HFFc6 (cell line): Measurements from ENCODE around the gene MAGEA6. TPM values are rescaled to one million over a fixed set of nuclear protein-coding genes. Genes with fewer than 3 reads are reported as not detected.
"Not testable (repeated sequence)": the region's sequence is repeated elsewhere in the genome, so short reads cannot be mapped to it uniquely, and the experiment has no call there.

Experiments used
- DNase-seq: peaks from one replicate; pipeline ENCODE4 v3.0.0-alpha.2; 2018
- H3K27ac Mint-ChIP-seq: 2 replicates; pipeline ENCODE4 v1.8.0; 2020; ENCODE audit warnings: mild to moderate bottlenecking, mixed read lengths
- H3K27me3 Mint-ChIP-seq: 2 replicates; pipeline ENCODE4 v1.8.0; 2021; ENCODE audit warnings: mild to moderate bottlenecking, moderate library complexity, mixed read lengths; ENCODE audit not compliant: insufficient read depth
- H3K36me3 Mint-ChIP-seq: 2 replicates; pipeline ENCODE4 v1.8.0; 2021; ENCODE audit warnings: low read depth, mixed read lengths
- H3K4me1 Mint-ChIP-seq: 2 replicates; pipeline ENCODE4 v1.8.0; 2020; ENCODE audit warnings: low read depth, mixed read lengths
- H3K4me3 Mint-ChIP-seq: 2 replicates; pipeline ENCODE4 v1.8.0; 2020; ENCODE audit warnings: mild to moderate bottlenecking, moderate library complexity, mixed read lengths
- H3K9me3 Mint-ChIP-seq: 2 replicates; pipeline ENCODE4 v1.8.0; 2020; ENCODE audit warnings: mild to moderate bottlenecking, mixed read lengths
- total RNA-seq, 6 experiments: library from RNA; stranded (reverse); fragmentation: NEBNext Ultra II Directional; extraction: Animal tissue kit (Norgen Biotek cat#: 25700); gene quantifications; 2 replicates in 1 of 6; 3 replicates in 5 of 6; pipeline ENCODE4 v1.2.3, GENCODE V29; 2021
- TF ChIP-seq, protein P1 (sequence below): fragments of 200-600 bp; sonication (generic); IDR thresholded peaks from 2 replicates; pipeline ENCODE4 v1.5.0; 2021; ENCODE audit warnings: antibody characterized with exemption, mild to moderate bottlenecking

The MAGEA6 gene
- total RNA-seq, 6 experiments from 2014 or later = 0.12 to 0.18 TPM; not detected in 4

DNA sequence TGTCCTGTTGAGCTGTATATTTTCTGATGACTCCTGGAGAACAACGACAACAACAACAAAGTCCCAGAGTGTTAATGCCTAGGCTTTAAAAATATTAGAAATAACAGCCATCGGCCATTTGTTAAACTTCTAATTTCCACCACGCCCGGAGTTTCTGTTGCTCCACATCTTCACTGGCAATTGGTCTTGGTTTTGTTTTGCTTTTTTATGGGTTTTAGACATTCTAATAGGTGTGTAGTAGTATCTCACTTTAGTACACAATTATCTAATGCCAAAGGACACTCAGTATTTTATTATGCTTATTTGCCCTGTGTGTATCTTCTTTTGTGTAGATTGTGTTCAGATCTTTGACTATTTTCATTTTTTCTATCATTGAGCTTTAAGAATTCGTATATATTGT, 30.9 kb downstream of the MAGEA6 start:
- no peak for DNase-seq
- Mint-ChIP-seq H3K9me3 (no peaks in the 10 kb centered on the region), H3K4me3 (no peak overlapping the region), H3K27ac (no peak overlapping the region), H3K27me3 (peaks cover 2% of the 10 kb centered on the region), H3K4me1 (no peaks in the 10 kb centered on the region), H3K36me3 (no peaks in the 10 kb centered on the region)
- TF ChIP-seq, protein P1, sequence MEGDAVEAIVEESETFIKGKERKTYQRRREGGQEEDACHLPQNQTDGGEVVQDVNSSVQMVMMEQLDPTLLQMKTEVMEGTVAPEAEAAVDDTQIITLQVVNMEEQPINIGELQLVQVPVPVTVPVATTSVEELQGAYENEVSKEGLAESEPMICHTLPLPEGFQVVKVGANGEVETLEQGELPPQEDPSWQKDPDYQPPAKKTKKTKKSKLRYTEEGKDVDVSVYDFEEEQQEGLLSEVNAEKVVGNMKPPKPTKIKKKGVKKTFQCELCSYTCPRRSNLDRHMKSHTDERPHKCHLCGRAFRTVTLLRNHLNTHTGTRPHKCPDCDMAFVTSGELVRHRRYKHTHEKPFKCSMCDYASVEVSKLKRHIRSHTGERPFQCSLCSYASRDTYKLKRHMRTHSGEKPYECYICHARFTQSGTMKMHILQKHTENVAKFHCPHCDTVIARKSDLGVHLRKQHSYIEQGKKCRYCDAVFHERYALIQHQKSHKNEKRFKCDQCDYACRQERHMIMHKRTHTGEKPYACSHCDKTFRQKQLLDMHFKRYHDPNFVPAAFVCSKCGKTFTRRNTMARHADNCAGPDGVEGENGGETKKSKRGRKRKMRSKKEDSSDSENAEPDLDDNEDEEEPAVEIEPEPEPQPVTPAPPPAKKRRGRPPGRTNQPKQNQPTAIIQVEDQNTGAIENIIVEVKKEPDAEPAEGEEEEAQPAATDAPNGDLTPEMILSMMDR = no peak

GRCh38 chrX:152736528-152736927, 33.0 kb downstream of the MAGEA6 start:
- H3K27ac Mint-ChIP-seq, DNase-seq, H3K36me3 Mint-ChIP-seq, H3K27me3 Mint-ChIP-seq, H3K9me3 Mint-ChIP-seq, H3K4me1 Mint-ChIP-seq, H3K4me3 Mint-ChIP-seq: not testable (repeated sequence)

DNA sequence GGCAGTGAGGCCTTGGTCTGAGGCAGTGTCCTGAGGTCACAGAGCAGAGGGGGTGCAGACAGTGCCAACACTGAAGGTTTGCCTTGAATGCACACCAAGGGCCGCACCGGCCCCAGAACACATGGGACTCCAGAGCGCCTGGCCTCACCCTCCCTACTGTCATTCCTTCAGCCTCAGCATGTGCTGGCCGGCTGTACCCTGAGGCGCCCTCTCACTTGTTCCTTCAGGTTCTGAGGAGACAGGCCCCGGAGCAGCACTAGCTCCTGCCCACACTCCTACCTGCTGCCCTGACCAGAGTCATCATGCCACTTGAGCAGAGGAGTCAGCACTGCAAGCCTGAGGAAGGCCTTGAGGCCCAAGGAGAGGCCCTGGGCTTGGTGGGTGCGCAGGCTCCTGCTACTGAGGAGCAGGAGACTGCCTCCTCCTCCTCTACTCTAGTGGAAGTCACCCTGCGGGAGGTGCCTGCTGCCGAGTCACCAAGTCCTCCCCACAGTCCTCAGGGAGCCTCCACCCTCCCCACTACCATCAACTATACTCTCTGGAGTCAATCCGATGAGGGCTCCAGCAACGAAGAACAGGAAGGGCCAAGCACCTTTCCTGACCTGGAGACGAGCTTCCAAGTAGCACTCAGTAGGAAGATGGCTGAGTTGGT, 33.5 kb downstream of the MAGEA6 start:
- H3K27me3 Mint-ChIP-seq = no peaks in the 10 kb centered on the region; the same call in 1 of the 2 replicates
- H3K4me1 Mint-ChIP-seq = no peaks in the 10 kb centered on the region
- no peak for DNase-seq
- H3K27ac Mint-ChIP-seq = no peak overlapping the region
- TF ChIP-seq, protein P1 = no peak
- no peaks in the 10 kb centered on the region for H3K9me3 Mint-ChIP-seq
- no peak overlapping the region for H3K4me3 Mint-ChIP-seq
- no peaks in the 10 kb centered on the region for H3K36me3 Mint-ChIP-seq

DNA sequence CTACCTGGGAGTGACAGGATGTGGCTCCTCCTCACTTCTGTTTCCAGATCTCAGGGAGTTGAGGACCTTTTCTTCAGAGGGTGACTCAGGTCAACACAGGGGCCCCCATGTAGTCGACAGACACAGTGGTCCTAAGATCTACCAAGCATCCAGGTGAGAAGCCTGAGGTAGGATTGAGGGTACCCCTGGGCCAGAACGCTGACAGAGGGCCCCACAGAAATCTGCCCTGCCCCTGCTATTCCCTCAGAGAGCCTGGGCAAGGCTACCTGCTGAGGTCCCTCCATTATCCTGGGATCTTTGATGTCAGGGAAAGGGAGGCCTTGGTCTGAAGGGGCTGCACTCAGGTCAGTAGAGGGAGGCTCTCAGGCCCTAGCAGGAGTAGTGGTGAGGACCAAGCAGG, 34.4 kb downstream of the MAGEA6 start:
- no peak for DNase-seq
- no peaks in the 10 kb centered on the region; the same call in 1 of the 2 replicates for H3K27me3 Mint-ChIP-seq
- H3K4me3 Mint-ChIP-seq = no peak overlapping the region
- H3K9me3 Mint-ChIP-seq = no peaks in the 10 kb centered on the region
- H3K4me1 Mint-ChIP-seq = no peaks in the 10 kb centered on the region
- TF ChIP-seq, protein P1 = no peak
- no peak overlapping the region for H3K27ac Mint-ChIP-seq
- H3K36me3 Mint-ChIP-seq = no peaks in the 10 kb centered on the region

- not testable (repeated sequence) for H3K36me3 Mint-ChIP-seq, DNase-seq, H3K4me1 Mint-ChIP-seq, H3K9me3 Mint-ChIP-seq, H3K27me3 Mint-ChIP-seq, H3K27ac Mint-ChIP-seq, H3K4me3 Mint-ChIP-seq
These were observed 35.2 kb downstream of the MAGEA6 start for GRCh38 chrX:152734143-152734858.

GRCh38 chrX:152733261-152733975, 36.1 kb downstream of the MAGEA6 start, which contains the start of the genes CSAG1 and MAGEA12:
Gene CSAG1 (minus strand): TSS chrX:152733721. CDS start chrX:152732460, 1,261 bp downstream.
Gene MAGEA12 (plus strand): TSS chrX:152733757. CDS start chrX:152736162, 2,405 bp downstream.
- Mint-ChIP-seq H3K36me3 (no peaks in the 10 kb centered on the region), H3K4me1 (no peaks in the 10 kb centered on the region), H3K27me3 (no peaks in the 10 kb centered on the region; the same call in 1 of the 2 replicates), H3K9me3 (no peaks in the 10 kb centered on the region), H3K27ac (no peak within 1 kb of the TSS), H3K4me3 (no peak within 1 kb of the TSS)
- TF ChIP-seq, protein P1 = no peak
- no peak for DNase-seq
